Naive B cell (primary cell): ENCODE data around the gene ZBTB25. TPM values are rescaled to one million over a fixed set of nuclear protein-coding genes. Genes with fewer than 3 reads are reported as not detected.

ENCODE experiments used
- ATAC-seq, 2 donors: fragments of 150-1000 bp; cut with Tn5 transposase; 2 replicates each; pipeline ENCODE4 v1.10.0; 2021; ENCODE audit warnings: low read depth in 2 of 2, mild to moderate bottlenecking in 2 of 2, moderate library complexity in 2 of 2
- DNase-seq: peaks from one replicate; pipeline ENCODE4 v3.0.0; 2022
- H3K27ac Mint-ChIP-seq, 6 donors: one replicate each; pipeline ENCODE4 v1.8.0; 2020 to 2022; ENCODE audit warnings: mild to moderate bottlenecking in 6 of 6, mixed read lengths in 6 of 6, moderate library complexity in 5 of 6, inconsistent platforms in 2 of 6
- H3K27me3 Mint-ChIP-seq, 3 donors: one replicate each; pipeline ENCODE4 v1.8.0; 2021 to 2022; ENCODE audit warnings: mixed read lengths in 3 of 3, mild to moderate bottlenecking in 1 of 3
- H3K36me3 Mint-ChIP-seq, 2 donors: one replicate each; pipeline ENCODE4 v1.8.0; 2020 to 2022; ENCODE audit warnings: mixed read lengths in 2 of 2, inconsistent platforms in 1 of 2, mild to moderate bottlenecking in 1 of 2
- H3K4me1 Mint-ChIP-seq, 3 donors: one replicate each; pipeline ENCODE4 v1.8.0; 2020 to 2022; ENCODE audit warnings: mixed read lengths in 3 of 3, inconsistent platforms in 1 of 3, mild to moderate bottlenecking in 1 of 3, moderate library complexity in 1 of 3
- H3K4me3 Mint-ChIP-seq, 8 donors: one replicate each; pipeline ENCODE4 v1.8.0; 2020 to 2022; ENCODE audit warnings: mild to moderate bottlenecking in 8 of 8, mixed read lengths in 8 of 8, moderate library complexity in 8 of 8, inconsistent platforms in 2 of 8
- H3K9me3 Mint-ChIP-seq, 7 donors: one replicate each; pipeline ENCODE4 v1.8.0; 2020 to 2022; ENCODE audit warnings: mixed read lengths in 7 of 7, mild to moderate bottlenecking in 5 of 7, inconsistent platforms in 2 of 7, moderate library complexity in 1 of 7
- polyA plus RNA-seq, 6 donors: library from polyadenylated mRNA; unstranded; fragments of 300-500 nt; fragmentation: Illumina TruSeq; gene quantifications; one replicate each; pipeline ENCODE4 v1.2.3, GENCODE V29; 2021; ENCODE audit warnings: low read depth in 6 of 6

Gene ZBTB25
- polyA plus RNA-seq, 6 donors from 2014 or later, result 16.7 to 26.4 (median 22.3) TPM

- ATAC-seq (no peak), DNase-seq (no peak)
- no peaks in the 10 kb centered on the region for H3K27me3 Mint-ChIP-seq
- no peaks in the 10 kb centered on the region for H3K9me3 Mint-ChIP-seq
- no peak overlapping the region for H3K4me3 Mint-ChIP-seq
- H3K27ac Mint-ChIP-seq, result peak overlapping the region in 3 of 6 donors; percentile 24 to 70 (median 28)
- H3K36me3 Mint-ChIP-seq, result peaks cover 2 to 10% of the 10 kb centered on the region in 2 donors
- peaks cover 21 to 32% (median 25%) of the 10 kb centered on the region in 3 donors for H3K4me1 Mint-ChIP-seq
Measured at GRCh38 chr14:64493455-64493854, 10.2 kb downstream of the ZBTB25 start.

GRCh38 chr14:64491637-64492036, 12.0 kb downstream of the ZBTB25 start:
- ATAC-seq (no peak), DNase-seq (no peak)
- H3K4me1 Mint-ChIP-seq, result peaks cover 21 to 26% (median 25%) of the 10 kb centered on the region in 3 donors
- H3K27me3 Mint-ChIP-seq, result no peaks in the 10 kb centered on the region
- no peak overlapping the region for H3K4me3 Mint-ChIP-seq
- H3K36me3 Mint-ChIP-seq, result peaks cover 7 to 14% of the 10 kb centered on the region in 2 donors
- H3K9me3 Mint-ChIP-seq, result no peaks in the 10 kb centered on the region
- H3K27ac Mint-ChIP-seq, result peak overlapping the region in 1 of 6 donors; percentile 49

- peaks cover 7 to 19% of the 10 kb centered on the region in 2 donors for H3K36me3 Mint-ChIP-seq
- peak overlapping the region in 1 of 6 donors; percentile 63 for H3K27ac Mint-ChIP-seq
Measured at GRCh38 chr14:64488590-64489099, 15.0 kb downstream of the ZBTB25 start.

GRCh38 chr14:64478634-64479250, 24.9 kb downstream of the ZBTB25 start:
- Mint-ChIP-seq H3K9me3 (no peaks in the 10 kb centered on the region), H3K36me3 (no peaks in the 10 kb centered on the region), H3K27me3 (no peaks in the 10 kb centered on the region), H3K4me3 (no peak overlapping the region), H3K27ac (peak overlapping the region in 2 of 6 donors; percentile 33 to 42), H3K4me1 (no peaks in the 10 kb centered on the region)
- ATAC-seq, result peak in 1 of 2 donors; percentile 46
- no peak for DNase-seq

More at GRCh38 chr14:64488590-64489099, 15.0 kb downstream of the ZBTB25 start:
- H3K9me3 Mint-ChIP-seq, result no peaks in the 10 kb centered on the region
- no peak overlapping the region for H3K4me3 Mint-ChIP-seq
- ATAC-seq (no peak), DNase-seq (no peak)
- peaks cover 15 to 23% (median 16%) of the 10 kb centered on the region in 3 donors for H3K4me1 Mint-ChIP-seq
- no peaks in the 10 kb centered on the region for H3K27me3 Mint-ChIP-seq

GRCh38 chr14:64476438-64476837, 27.2 kb downstream of the ZBTB25 start:
- no peak for ATAC-seq
- no peaks in the 10 kb centered on the region for H3K9me3 Mint-ChIP-seq
- peaks cover 0 to 2% (median 0%) of the 10 kb centered on the region in 3 donors for H3K4me1 Mint-ChIP-seq
- no peak overlapping the region for H3K27ac Mint-ChIP-seq
- H3K4me3 Mint-ChIP-seq, result no peak overlapping the region
- no peak for DNase-seq
- no peaks in the 10 kb centered on the region for H3K27me3 Mint-ChIP-seq
- H3K36me3 Mint-ChIP-seq, result no peaks in the 10 kb centered on the region

GRCh38 chr14:64475585-64476273, 27.9 kb downstream of the ZBTB25 start:
- no peak for ATAC-seq
- Mint-ChIP-seq H3K36me3 (no peaks in the 10 kb centered on the region), H3K4me3 (no peak overlapping the region), H3K4me1 (peaks cover 0 to 2% (median 0%) of the 10 kb centered on the region in 3 donors), H3K27ac (no peak overlapping the region), H3K9me3 (no peaks in the 10 kb centered on the region), H3K27me3 (no peaks in the 10 kb centered on the region)
- no peak for DNase-seq

GRCh38 chr14:64474698-64475097, 28.9 kb downstream of the ZBTB25 start:
- Mint-ChIP-seq H3K36me3 (no peaks in the 10 kb centered on the region), H3K4me3 (no peak overlapping the region), H3K4me1 (peaks cover 0 to 2% (median 0%) of the 10 kb centered on the region in 3 donors), H3K9me3 (no peaks in the 10 kb centered on the region), H3K27me3 (no peaks in the 10 kb centered on the region), H3K27ac (peak overlapping the region in 1 of 6 donors; percentile 56)
- DNase-seq, result no peak
- no peak for ATAC-seq

- H3K4me1 Mint-ChIP-seq, result peaks cover 0 to 2% (median 0%) of the 10 kb centered on the region in 3 donors
- H3K36me3 Mint-ChIP-seq, result no peaks in the 10 kb centered on the region
- DNase-seq (no peak), ATAC-seq (no peak)
- H3K27ac Mint-ChIP-seq, result no peak overlapping the region
- no peaks in the 10 kb centered on the region for H3K27me3 Mint-ChIP-seq
- H3K4me3 Mint-ChIP-seq, result no peak overlapping the region
- no peaks in the 10 kb centered on the region for H3K9me3 Mint-ChIP-seq
Measured at GRCh38 chr14:64474041-64474440, 29.6 kb downstream of the ZBTB25 start.

GRCh38 chr14:64468451-64468850, 35.2 kb downstream of the ZBTB25 start:
- ATAC-seq (no peak), DNase-seq (no peak)
- Mint-ChIP-seq H3K9me3 (no peaks in the 10 kb centered on the region), H3K27ac (peak overlapping the region in 3 of 6 donors; percentile 19 to 34 (median 19)), H3K27me3 (no peaks in the 10 kb centered on the region), H3K36me3 (no peaks in the 10 kb centered on the region), H3K4me3 (peak overlapping the region in 1 of 8 donors; percentile 84), H3K4me1 (peaks cover 18 to 30% (median 30%) of the 10 kb centered on the region in 3 donors)

- H3K36me3 Mint-ChIP-seq, result no peaks in the 10 kb centered on the region
- no peak for ATAC-seq
- no peaks in the 10 kb centered on the region for H3K27me3 Mint-ChIP-seq
- no peaks in the 10 kb centered on the region for H3K9me3 Mint-ChIP-seq
- H3K4me1 Mint-ChIP-seq, result peaks cover 24 to 38% (median 37%) of the 10 kb centered on the region in 3 donors
- no peak for DNase-seq
- H3K27ac Mint-ChIP-seq, result peak overlapping the region in 2 of 6 donors; percentile 15 to 19
- peak overlapping the region in 1 of 8 donors; percentile 84 for H3K4me3 Mint-ChIP-seq
Measured at GRCh38 chr14:64467566-64467965, 36.1 kb downstream of the ZBTB25 start.

- ATAC-seq (no peak), DNase-seq (no peak)
- no peaks in the 10 kb centered on the region for H3K36me3 Mint-ChIP-seq
- no peaks in the 10 kb centered on the region for H3K27me3 Mint-ChIP-seq
- H3K9me3 Mint-ChIP-seq, result no peaks in the 10 kb centered on the region
- no peak overlapping the region for H3K27ac Mint-ChIP-seq
- peaks cover 27 to 43% (median 39%) of the 10 kb centered on the region in 3 donors for H3K4me1 Mint-ChIP-seq
- H3K4me3 Mint-ChIP-seq, result peak overlapping the region in 2 of 8 donors; percentile 84 to 92
Measured at GRCh38 chr14:64467101-64467500, 36.5 kb downstream of the ZBTB25 start.

- no peaks in the 10 kb centered on the region for H3K27me3 Mint-ChIP-seq
- H3K36me3 Mint-ChIP-seq, result peaks cover 0 to 2% of the 10 kb centered on the region in 2 donors
- H3K9me3 Mint-ChIP-seq, result no peaks in the 10 kb centered on the region
- H3K4me3 Mint-ChIP-seq, result peak overlapping the region; percentile 74 to 94 (median 86)
- DNase-seq (no peak), ATAC-seq (peak in 1 of 2 donors; percentile 5)
- peaks cover 28 to 42% (median 39%) of the 10 kb centered on the region in 3 donors for H3K4me1 Mint-ChIP-seq
- H3K27ac Mint-ChIP-seq, result peak overlapping the region in 5 of 6 donors; percentile 11 to 81 (median 66)
Measured at GRCh38 chr14:64465831-64466554, 37.6 kb downstream of the ZBTB25 start.

- Mint-ChIP-seq H3K27ac (peak within 1 kb of the TSS in 5 of 6 donors; percentile 69 to 88 (median 79)), H3K4me3 (peak within 1 kb of the TSS; percentile 83 to 94 (median 91)), H3K27me3 (no peaks in the 10 kb centered on the region), H3K36me3 (peaks cover 0 to 3% of the 10 kb centered on the region in 2 donors), H3K4me1 (peaks cover 31 to 44% (median 39%) of the 10 kb centered on the region in 3 donors), H3K9me3 (no peaks in the 10 kb centered on the region)
- peak; percentile 89 to 93 for ATAC-seq
- DNase-seq, result peak; percentile 75
Measured at GRCh38 chr14:64465191-64465822, 38.3 kb downstream of the ZBTB25 start, which contains the start of gene AKAP5. AKAP5 (plus strand) TSS chr14:64465499; CDS start chr14:64468395, 2,896 bp downstream.
